GM23338 (cell line): ENCODE data around the gene AGXT2.

Experiments used
- CTCF ChIP-seq, 2 experiments: fragments of 200-600 bp in 1 of 2; sonication (generic) in 1 of 2; conservative IDR thresholded peaks; 2 replicates each; pipeline versions ENCODE4 v1.5.1 to v1.6.1; 2016 to 2017; ENCODE audit warnings: antibody characterized with exemption in 2 of 2, low read depth in 2 of 2, mild to moderate bottlenecking in 2 of 2, moderate library complexity in 1 of 2
- ETS1 ChIP-seq: IDR thresholded peaks from 2 replicates; pipeline ENCODE4 v1.6.1; 2016; ENCODE audit warnings: antibody characterized with exemption
- EZH2 ChIP-seq: fragments of 200-600 bp; sonication (generic); IDR thresholded peaks from one replicate; pipeline ENCODE4 v1.8.0; 2017; ENCODE audit warnings: antibody characterized with exemption, mild to moderate bottlenecking, low read depth; ENCODE audit not compliant: unreplicated experiment
- EZH2phosphoT487 ChIP-seq: fragments of 200-600 bp; sonication (generic); IDR thresholded peaks from one replicate; pipeline ENCODE4 v1.8.1; 2018; ENCODE audit warnings: antibody characterized with exemption; ENCODE audit not compliant: unreplicated experiment
- POLR2AphosphoS5 ChIP-seq: IDR thresholded peaks from 2 replicates; pipeline ENCODE4 v1.6.1; 2016; ENCODE audit warnings: antibody characterized with exemption, low read depth
- REST ChIP-seq: IDR thresholded peaks from one replicate; pipeline ENCODE4 v1.6.1; 2018; ENCODE audit warnings: antibody characterized with exemption; ENCODE audit not compliant: unreplicated experiment

- no peak for TF ChIP-seq POLR2AphosphoS5
- no peak for TF ChIP-seq EZH2
- no peak for TF ChIP-seq EZH2phosphoT487
- TF ChIP-seq CTCF (conservative IDR thresholded peaks at IDR 0.05; ENCODE audit: low read depth in 2 of 2): no peak
- no peak for TF ChIP-seq ETS1
- no peak for TF ChIP-seq REST
Observed at GRCh38 chr5:35031276-35031675, 16.5 kb downstream of the AGXT2 start.
